Neuronal stem cell (in vitro differentiated cells): ENCODE data around the gene MAVS.

Experiments
- DNase-seq: peaks from one replicate; pipeline ENCODE4 v3.0.0-alpha.2; 2013; ENCODE audit warnings: low spot score
- H2AFZ ChIP-seq: one replicate; pipeline ENCODE4 v1.6.1; 2013; ENCODE audit warnings: mild to moderate bottlenecking, low read length, inconsistent platforms
- H2AK5ac ChIP-seq: 2 replicates; pipeline ENCODE4 v1.6.1; 2013; ENCODE audit warnings: low read depth, mild to moderate bottlenecking, inconsistent platforms, low read length, moderate library complexity, mixed read lengths
- H2BK120ac ChIP-seq: 2 replicates; pipeline ENCODE4 v1.6.1; 2013; ENCODE audit warnings: low read depth, mild to moderate bottlenecking, inconsistent platforms, low read length, moderate library complexity, mixed read lengths
- H2BK12ac ChIP-seq: one replicate; pipeline ENCODE4 v1.6.1; 2013; ENCODE audit warnings: low read length, inconsistent platforms
- H2BK15ac ChIP-seq: 2 replicates; pipeline ENCODE4 v1.6.1; 2013; ENCODE audit warnings: mild to moderate bottlenecking, low read length, inconsistent platforms, mixed read lengths
- H2BK5ac ChIP-seq: one replicate; pipeline ENCODE4 v1.6.1; 2013; ENCODE audit warnings: inconsistent platforms, mild to moderate bottlenecking, low read length, moderate library complexity
- H3K14ac ChIP-seq: one replicate; pipeline ENCODE4 v1.6.1; 2013; ENCODE audit warnings: low read length, inconsistent platforms
- H3K18ac ChIP-seq: 2 replicates; pipeline ENCODE4 v1.6.1; 2013; ENCODE audit warnings: low read length, inconsistent platforms
- H3K23ac ChIP-seq: 2 replicates; pipeline ENCODE4 v1.6.1; 2013; ENCODE audit warnings: low read depth, mild to moderate bottlenecking, mixed read lengths, low read length, inconsistent platforms; ENCODE audit not compliant: poor library complexity
- H3K27ac ChIP-seq: replicated peaks from 3 replicates; pipeline ENCODE4 v1.5.1; 2013; ENCODE audit warnings: low read length, inconsistent platforms
- H3K27me3 ChIP-seq, 3 experiments: 2 replicates each; pipeline ENCODE4 v1.6.1; 2013; ENCODE audit warnings: low read length in 3 of 3, mild to moderate bottlenecking in 2 of 3, inconsistent platforms in 1 of 3, low read depth in 1 of 3, mixed read lengths in 1 of 3, moderate library complexity in 1 of 3; ENCODE audit not compliant: control insufficient read depth in 3 of 3, insufficient read depth in 3 of 3
- H3K36me3 ChIP-seq, 2 donors: replicated peaks in 1 of 2; 2 replicates each; pipeline ENCODE4 v1.6.1; 2013; ENCODE audit warnings: low read length in 2 of 2; ENCODE audit not compliant: control insufficient read depth in 2 of 2, insufficient read depth in 2 of 2
- H3K4ac ChIP-seq: 2 replicates; pipeline ENCODE4 v1.6.1; 2013; ENCODE audit warnings: inconsistent platforms, mild to moderate bottlenecking, low read length, moderate library complexity
- H3K4me1 ChIP-seq, 2 donors: 1 replicate in 1 of 2; 2 replicates in 1 of 2; pipeline ENCODE4 v1.6.1; 2013; ENCODE audit warnings: low read length in 2 of 2, low read depth in 1 of 2; ENCODE audit not compliant: control insufficient read depth in 2 of 2, insufficient read depth in 1 of 2
- H3K4me2 ChIP-seq: one replicate; pipeline ENCODE4 v1.6.1; 2013; ENCODE audit warnings: mild to moderate bottlenecking, low read length, inconsistent platforms; ENCODE audit not compliant: insufficient read depth, poor library complexity, severe bottlenecking
- H3K4me3 ChIP-seq, 2 donors: 2 replicates each; pipeline ENCODE4 v1.5.1; 2013; ENCODE audit warnings: low read length in 2 of 2, mild to moderate bottlenecking in 2 of 2, inconsistent platforms in 1 of 2, moderate library complexity in 1 of 2
- H3K79me1 ChIP-seq: one replicate; pipeline ENCODE4 v1.6.1; 2013; ENCODE audit warnings: low read depth, mild to moderate bottlenecking, inconsistent platforms, low read length, moderate library complexity
- H3K9ac ChIP-seq: one replicate; pipeline ENCODE4 v1.6.1; 2013; ENCODE audit warnings: mild to moderate bottlenecking, low read depth, low read length, inconsistent platforms; ENCODE audit not compliant: poor library complexity
- H3K9me3 ChIP-seq, 2 donors: replicated peaks in 1 of 2; 2 replicates each; pipeline versions ENCODE3 to v1.6.1; 2013; ENCODE audit warnings: low read length in 2 of 2, mild to moderate bottlenecking in 2 of 2, inconsistent platforms in 1 of 2, low read depth in 1 of 2, mixed read lengths in 1 of 2, moderate library complexity in 1 of 2; ENCODE audit not compliant: control insufficient read depth in 2 of 2, insufficient read depth in 1 of 2
- H4K8ac ChIP-seq: one replicate; pipeline ENCODE4 v1.6.1; 2013; ENCODE audit warnings: low read depth, mild to moderate bottlenecking, inconsistent platforms, low read length, moderate library complexity
- H4K91ac ChIP-seq: one replicate; pipeline ENCODE4 v1.6.1; 2013; ENCODE audit warnings: low read length, low read depth, mild to moderate bottlenecking, inconsistent platforms; ENCODE audit not compliant: poor library complexity
- WGBS, 2 donors: extraction: QIAGEN DNeasy Blood & Tissue Kit; methylation state at CpG; one replicate each; pipeline ENCODE4 v1.1.7; 2013; ENCODE audit warnings: missing lambda C conversion rate in 2 of 2, mixed read lengths in 1 of 2; ENCODE audit not compliant: insufficient read length in 2 of 2, insufficient replicate concordance in 1 of 2; ENCODE audit errors: extremely low coverage in 2 of 2; 5-methylcytosine and 5-hydroxymethylcytosine counted together
- small RNA-seq: library from polyadenylated mRNA; stranded (forward); fragments of <200 nt; extraction: miRNeasy Mini kit (QIAGEN cat#:217004); gene quantifications from one replicate; pipeline ENCODE3, GENCODE V24; 2013; ENCODE audit not compliant: insufficient read depth

Gene MAVS

DNA sequence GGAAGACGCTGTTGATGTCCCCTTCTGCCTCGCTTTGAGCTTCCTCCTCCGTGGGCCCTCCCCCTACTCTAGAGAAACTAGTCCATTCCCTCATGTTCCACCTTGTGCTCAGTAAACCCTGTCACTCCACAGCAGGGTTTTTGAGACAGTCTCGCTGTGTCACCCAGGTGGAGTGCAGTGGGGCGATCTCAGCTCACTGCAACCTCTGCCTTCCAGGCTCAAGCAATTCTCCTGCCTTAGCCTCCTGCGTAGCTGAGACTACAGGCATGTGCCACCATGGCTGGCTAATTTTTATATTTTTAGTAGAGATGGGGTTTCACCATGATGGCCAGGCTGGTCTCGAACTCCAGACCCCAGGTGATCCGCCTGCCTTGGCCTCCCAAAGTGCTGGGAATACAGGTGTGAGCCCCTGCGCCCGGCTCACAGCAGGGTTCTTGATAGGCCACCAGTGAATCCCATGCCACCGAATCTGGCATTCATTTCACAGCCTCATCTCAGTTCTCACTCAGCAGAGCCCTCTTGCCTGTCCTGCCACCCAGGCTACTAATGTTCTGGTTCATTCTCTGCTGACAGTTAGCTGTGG lies 78.6 kb downstream of the MAVS start:
- no peak overlapping the region for H4K8ac ChIP-seq
- H2BK12ac ChIP-seq, result no peak overlapping the region
- H3K9ac ChIP-seq, result no peak overlapping the region
- no peak overlapping the region for H3K14ac ChIP-seq
- no peak overlapping the region for H3K23ac ChIP-seq
- no peak overlapping the region for H2BK5ac ChIP-seq
- H2AFZ ChIP-seq, result no peak overlapping the region
- no peak overlapping the region for H3K4me2 ChIP-seq
- H3K36me3 ChIP-seq, result peaks cover 25 to 71% of the 10 kb centered on the region in 2 donors
- H3K18ac ChIP-seq, result no peak overlapping the region
- no peak overlapping the region for H2BK120ac ChIP-seq
- H3K27ac ChIP-seq, result no peak overlapping the region
- no peaks in the 10 kb centered on the region for H3K9me3 ChIP-seq
- no peaks in the 10 kb centered on the region for H3K79me1 ChIP-seq
- H3K4ac ChIP-seq, result no peak overlapping the region
- no CpG with 5 or more reads among the region's 11 CpGs for WGBS, 2 donors
- DNase-seq, result no peak
- no peak overlapping the region for H4K91ac ChIP-seq
- no peak overlapping the region for H2AK5ac ChIP-seq
- no peak overlapping the region for H3K4me3 ChIP-seq
- H2BK15ac ChIP-seq, result no peak overlapping the region
- no peaks in the 10 kb centered on the region for H3K27me3 ChIP-seq
- H3K4me1 ChIP-seq, result peaks cover 5 to 8% of the 10 kb centered on the region in 2 donors

Small RNAs within 50 kb of the gene (small RNA-seq; reads per million reads assigned to genes)
- 340 reads per million, percentile 98 among the genes with 10 or more reads in this experiment for gene MIR103A2
